Loucy (cell line): Measurements from ENCODE around the gene SLC25A42.

Experiments
- H2AFZ ChIP-seq: fragments of 200-600 bp; sonication (generic); 2 replicates; pipeline ENCODE4 v1.6.0; 2016; ENCODE audit warnings: antibody characterized with exemption, mild to moderate bottlenecking, low read length, moderate library complexity
- H3F3A ChIP-seq: fragments of 200-600 bp; 2 replicates; pipeline ENCODE4 v1.6.0; 2016; ENCODE audit warnings: antibody characterized with exemption, low read depth, mild to moderate bottlenecking
- H3K27me3 ChIP-seq: fragments of 200-600 bp; sonication (generic); 2 replicates; pipeline ENCODE4 v1.6.1; 2014; ENCODE audit warnings: low read length, mild to moderate bottlenecking; ENCODE audit not compliant: insufficient read depth, poor library complexity, severe bottlenecking
- H3K36me3 ChIP-seq: fragments of 200-600 bp; sonication (generic); 2 replicates; pipeline ENCODE4 v1.6.1; 2016; ENCODE audit warnings: low read length; ENCODE audit not compliant: insufficient read depth
- H3K4me1 ChIP-seq: fragments of 200-600 bp; sonication (generic); 2 replicates; pipeline ENCODE4 v1.5.1; 2014; ENCODE audit warnings: low read length, mild to moderate bottlenecking; ENCODE audit not compliant: insufficient read depth, poor library complexity, severe bottlenecking
- H3K4me2 ChIP-seq: fragments of 200-600 bp; sonication (generic); 2 replicates; pipeline ENCODE4 v1.6.0; 2014; ENCODE audit warnings: antibody characterized with exemption, low read length, low read depth, mild to moderate bottlenecking; ENCODE audit not compliant: poor library complexity, severe bottlenecking
- H3K4me3 ChIP-seq: fragments of 200-600 bp; sonication (generic); 2 replicates; pipeline ENCODE4 v1.5.1; 2014; ENCODE audit warnings: low read length, mild to moderate bottlenecking, mixed read lengths; ENCODE audit not compliant: poor library complexity, severe bottlenecking
- H3K79me2 ChIP-seq: fragments of 200-600 bp; sonication (generic); 2 replicates; pipeline ENCODE4 v1.6.1; 2014; ENCODE audit warnings: low read length; ENCODE audit not compliant: insufficient read depth
- H3K9ac ChIP-seq: fragments of 200-600 bp; sonication (generic); 2 replicates; pipeline ENCODE4 v1.6.0; 2014; ENCODE audit warnings: mild to moderate bottlenecking, low read depth, low read length, moderate library complexity; ENCODE audit not compliant: poor library complexity, severe bottlenecking
- H3K9me2 ChIP-seq: fragments of 200-600 bp; sonication (generic); replicated peaks from 2 replicates; pipeline ENCODE4 v1.6.1; 2016; ENCODE audit warnings: low read depth, low read length, mixed read lengths
- H3K9me3 ChIP-seq: fragments of 200-600 bp; sonication (generic); 2 replicates; pipeline ENCODE4 v1.6.1; 2014; ENCODE audit warnings: mild to moderate bottlenecking, antibody characterized with exemption, low read length, low read depth; ENCODE audit not compliant: insufficient read depth
- H4K20me1 ChIP-seq: fragments of 200-600 bp; sonication (generic); 2 replicates; pipeline ENCODE4 v1.6.0; 2014; ENCODE audit warnings: antibody characterized with exemption, low read length, mild to moderate bottlenecking; ENCODE audit not compliant: insufficient read depth, poor library complexity, severe bottlenecking
- EZH2phosphoT487 ChIP-seq: fragments of 200-600 bp; IDR thresholded peaks from 2 replicates; pipeline ENCODE4 v1.6.1; 2018; ENCODE audit warnings: antibody characterized with exemption, mild to moderate bottlenecking, moderate library complexity, borderline replicate concordance
- TF ChIP-seq, protein P1 (sequence below): fragments of 200-600 bp; sonication (generic); conservative IDR thresholded peaks from 2 replicates; pipeline ENCODE4 v1.5.1; 2014; ENCODE audit warnings: mild to moderate bottlenecking, antibody characterized with exemption, low read length

Gene SLC25A42

DNA sequence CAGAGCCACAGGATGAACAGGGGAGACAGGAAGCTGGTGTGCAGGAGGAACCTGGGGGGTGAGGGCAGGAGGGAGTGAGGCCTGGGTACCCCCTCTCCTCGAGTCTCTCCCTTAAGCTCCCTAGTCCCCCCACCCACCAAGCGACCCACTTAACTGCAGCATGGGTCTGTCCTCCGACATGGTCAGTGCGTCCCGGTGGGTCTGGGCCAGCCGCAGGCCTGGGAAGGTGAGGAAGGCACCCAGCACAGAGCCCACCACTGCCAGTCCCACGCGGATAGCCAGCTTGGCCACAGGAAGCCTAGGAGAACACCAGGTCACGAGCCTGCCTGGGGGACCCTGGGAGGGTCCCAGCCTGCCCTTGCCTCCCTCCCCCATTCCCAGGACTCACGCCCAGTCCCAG lies 57.6 kb downstream of the SLC25A42 start:
- Histone ChIP-seq H3K9me2 (no peaks in the 10 kb centered on the region), H3K36me3 (no peaks in the 10 kb centered on the region), H3K4me3 (no peak overlapping the region), H3K9me3 (no peaks in the 10 kb centered on the region), H3K4me2 (no peak overlapping the region), H4K20me1 (no peaks in the 10 kb centered on the region), H3K27me3 (no peaks in the 10 kb centered on the region), H3K4me1 (no peaks in the 10 kb centered on the region), H3K9ac (no peak overlapping the region), H3K79me2 (no peaks in the 10 kb centered on the region), H3F3A (no peaks in the 10 kb centered on the region), H2AFZ (no peak overlapping the region)
- TF ChIP-seq EZH2phosphoT487: no peak
- TF ChIP-seq, protein P1, sequence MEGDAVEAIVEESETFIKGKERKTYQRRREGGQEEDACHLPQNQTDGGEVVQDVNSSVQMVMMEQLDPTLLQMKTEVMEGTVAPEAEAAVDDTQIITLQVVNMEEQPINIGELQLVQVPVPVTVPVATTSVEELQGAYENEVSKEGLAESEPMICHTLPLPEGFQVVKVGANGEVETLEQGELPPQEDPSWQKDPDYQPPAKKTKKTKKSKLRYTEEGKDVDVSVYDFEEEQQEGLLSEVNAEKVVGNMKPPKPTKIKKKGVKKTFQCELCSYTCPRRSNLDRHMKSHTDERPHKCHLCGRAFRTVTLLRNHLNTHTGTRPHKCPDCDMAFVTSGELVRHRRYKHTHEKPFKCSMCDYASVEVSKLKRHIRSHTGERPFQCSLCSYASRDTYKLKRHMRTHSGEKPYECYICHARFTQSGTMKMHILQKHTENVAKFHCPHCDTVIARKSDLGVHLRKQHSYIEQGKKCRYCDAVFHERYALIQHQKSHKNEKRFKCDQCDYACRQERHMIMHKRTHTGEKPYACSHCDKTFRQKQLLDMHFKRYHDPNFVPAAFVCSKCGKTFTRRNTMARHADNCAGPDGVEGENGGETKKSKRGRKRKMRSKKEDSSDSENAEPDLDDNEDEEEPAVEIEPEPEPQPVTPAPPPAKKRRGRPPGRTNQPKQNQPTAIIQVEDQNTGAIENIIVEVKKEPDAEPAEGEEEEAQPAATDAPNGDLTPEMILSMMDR: no peak

DNA sequence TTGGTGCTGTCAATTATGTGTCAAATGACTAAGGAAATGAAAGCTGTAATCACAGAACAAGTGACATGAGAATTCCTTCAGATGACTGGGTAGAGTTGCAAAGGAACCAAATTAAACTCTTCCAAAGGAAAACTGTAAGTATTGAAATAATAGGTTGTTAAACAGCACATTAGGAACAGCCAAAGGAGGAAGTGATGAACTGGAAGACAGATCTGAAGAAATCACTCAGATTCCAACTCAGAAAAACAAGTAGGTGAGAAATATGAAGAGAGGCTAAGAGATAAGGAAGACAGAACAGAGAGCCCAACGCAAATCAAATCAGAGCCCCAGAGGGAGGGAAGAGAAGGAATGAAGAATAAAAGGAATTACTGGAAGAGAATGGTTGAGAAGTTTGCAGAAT lies 59.1 kb downstream of the SLC25A42 start:
- no peaks in the 10 kb centered on the region for H3K79me2 ChIP-seq

DNA sequence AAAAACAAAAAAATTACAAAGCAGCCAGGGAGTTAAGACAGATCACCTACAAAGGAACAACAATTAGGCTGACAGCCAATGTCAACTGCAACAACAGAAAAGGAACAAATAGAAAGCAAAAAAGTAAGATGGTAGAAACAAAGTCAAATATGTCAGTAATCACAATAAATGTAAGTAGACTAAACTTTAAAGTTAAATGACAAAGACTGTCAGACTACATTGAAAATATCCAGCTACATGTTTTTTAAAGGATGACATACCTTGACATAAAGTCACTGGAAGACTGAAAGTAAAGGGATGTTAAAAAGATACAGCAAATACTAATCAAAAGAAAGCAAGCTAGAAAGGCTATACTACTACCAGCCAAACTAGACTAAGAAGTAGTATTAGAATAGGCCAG lies 59.6 kb downstream of the SLC25A42 start:
- Histone ChIP-seq H3K9me2 (no peaks in the 10 kb centered on the region), H3K4me1 (no peaks in the 10 kb centered on the region), H3K79me2 (no peaks in the 10 kb centered on the region), H3K4me3 (no peak overlapping the region), H3F3A (no peaks in the 10 kb centered on the region), H3K27me3 (no peaks in the 10 kb centered on the region), H3K36me3 (no peaks in the 10 kb centered on the region), H3K9ac (no peak overlapping the region), H4K20me1 (no peaks in the 10 kb centered on the region), H3K9me3 (no peaks in the 10 kb centered on the region), H3K4me2 (no peak overlapping the region), H2AFZ (no peak overlapping the region)
- TF ChIP-seq, protein P1: no peak
- TF ChIP-seq EZH2phosphoT487: no peak

More for the DNA sequence above, 59.1 kb downstream of the SLC25A42 start:
- Histone ChIP-seq H3K27me3 (no peaks in the 10 kb centered on the region), H3K9ac (no peak overlapping the region), H3K4me3 (no peak overlapping the region), H3K36me3 (no peaks in the 10 kb centered on the region), H3K9me3 (no peaks in the 10 kb centered on the region), H3K4me1 (no peaks in the 10 kb centered on the region), H2AFZ (no peak overlapping the region), H4K20me1 (no peaks in the 10 kb centered on the region), H3K4me2 (no peak overlapping the region), H3F3A (no peaks in the 10 kb centered on the region), H3K9me2 (no peaks in the 10 kb centered on the region)
- TF ChIP-seq EZH2phosphoT487: no peak
- TF ChIP-seq, protein P1: no peak
